Measurements from ENCODE around the gene WNK1. TPM values are rescaled to one million over a fixed set of nuclear protein-coding genes. Genes with fewer than 3 reads are reported as not detected.

WNK1 gene
- total and polyA plus RNA-seq, 2 of the 8 experiments (the other 6 are each of a cell fraction or from before 2014, with no cell fraction given), result 88.2 to 157 TPM

- Histone ChIP-seq H2BK15ac (ENCODE audit: low read length) (no peak overlapping the region), H3K4me3 (ENCODE audit: extremely low read depth in 1 of 4, insufficient read depth in 2 of 4, low read depth in 3 of 4, low read length in 4 of 4) (no peak overlapping the region), H4K8ac (ENCODE audit: extremely low read depth, insufficient read depth, low read length) (no peak overlapping the region), H3K56ac (replicated peaks; ENCODE audit: insufficient read length, low read depth, low read length) (no peak overlapping the region), H3K4ac (replicated peaks; ENCODE audit: insufficient read length, low read depth, low read length) (no peak overlapping the region), H3K27me3 (replicated peaks in 1 of 4; ENCODE audit: control insufficient read depth in 3 of 4, extremely low read depth in 1 of 4, insufficient read depth in 3 of 4, low read length in 3 of 4) (no peaks in the 10 kb centered on the region), H3K4me1 (replicated peaks in 1 of 4; ENCODE audit: control insufficient read depth in 3 of 4, insufficient read depth in 4 of 4, low read length in 3 of 4) (no peaks in the 10 kb centered on the region), H2BK5ac (ENCODE audit: low read depth, low read length) (no peak overlapping the region), H3K79me2 (ENCODE audit: control insufficient read depth in 1 of 2, insufficient read depth in 2 of 2, low read length in 2 of 2) (no peaks in the 10 kb centered on the region; a peak in 1 of 4 replicates), H3K23ac (ENCODE audit: insufficient read length) (no peak overlapping the region), H4K5ac (ENCODE audit: insufficient read length, low read depth, low read length) (no peak overlapping the region), H4K91ac (replicated peaks; ENCODE audit: insufficient read length, low read length) (no peak overlapping the region), H2AFZ (ENCODE audit: low read length) (no peak overlapping the region), H3K27ac (ENCODE audit: low read depth, low read length) (no peak overlapping the region), H3K9ac (replicated peaks in 1 of 4; ENCODE audit: extremely low read depth in 1 of 4, low read depth in 3 of 4, low read length in 3 of 4) (no peak overlapping the region), H3K4me2 (ENCODE audit: insufficient read depth in 1 of 2, low read depth in 2 of 2, low read length in 2 of 2) (no peak overlapping the region), H3K9me3 (ENCODE audit: insufficient read depth in 2 of 2, low read depth in 1 of 2, low read length in 1 of 2) (no peaks in the 10 kb centered on the region), H3K18ac (ENCODE audit: extremely low read depth, low read length) (no peak overlapping the region), H2AK5ac (ENCODE audit: low read depth, low read length) (no peak overlapping the region), H4K20me1 (replicated peaks in 1 of 2; ENCODE audit: control insufficient read depth in 1 of 2, insufficient read depth in 2 of 2, low read length in 2 of 2) (peaks cover 0 to 1% of the 10 kb centered on the region in 2 experiments), H2BK20ac (ENCODE audit: low read length) (no peak overlapping the region), H3K14ac (ENCODE audit: insufficient read length) (no peak overlapping the region), H2BK120ac (replicated peaks; ENCODE audit: low read depth, low read length) (no peak overlapping the region), H2BK12ac (ENCODE audit: low read depth, low read length) (no peak overlapping the region), H3K79me1 (ENCODE audit: low read depth, low read length) (no peaks in the 10 kb centered on the region), H3K23me2 (ENCODE audit: low read depth, low read length) (no peaks in the 10 kb centered on the region), H3K36me3 (ENCODE audit: control insufficient read depth in 2 of 4, insufficient read depth in 4 of 4, low read length in 3 of 4) (peaks cover 8 to 45% (median 21%) of the 10 kb centered on the region in 4 experiments; a peak in 6 of 8 replicates)
- FAIRE-seq (no peak), DNase-seq (ENCODE audit: low read depth in 1 of 2, low spot score in 2 of 2) (no peak)
- 98% methylated on average over 5 of the region's 5 CpGs; no CpG with 5 or more reads in 1 of the 2 experiments for WGBS, 2 experiments (ENCODE audit: extremely low coverage in 1 of 2, insufficient coverage in 1 of 2, insufficient read length in 1 of 2, insufficient replicate concordance in 2 of 2, low coverage in 1 of 2, low lambda C conversion rate in 2 of 2, missing lambda C conversion rate in 1 of 2)
- POLR2A ChIA-PET (ENCODE audit: partially characterized antibody), result no interaction called here
- CTCF ChIA-PET (ENCODE audit: partially characterized antibody), result no interaction called here
- TF ChIP-seq RXRA (IDR thresholded peaks at IDR 0.05; ENCODE audit: insufficient read depth, low read depth, low read length), result no peak
- no peak for TF ChIP-seq FOSL1 (IDR thresholded peaks at IDR 0.05; ENCODE audit: insufficient read depth, low read depth, low read length)
- no peak for TF ChIP-seq SAP30 (IDR thresholded peaks at IDR 0.05; ENCODE audit: insufficient read depth, insufficient replicate concordance, low read length)
- no peak for TF ChIP-seq TAF7 (optimal IDR thresholded peaks at IDR 0.05; ENCODE audit: borderline replicate concordance, low read depth, low read length)
- TF ChIP-seq SP1 (IDR thresholded peaks at IDR 0.05; ENCODE audit: low read depth, low read length), result no peak
- no peak for TF ChIP-seq TAF1 (IDR thresholded peaks at IDR 0.05; ENCODE audit: low read depth, low read length)
- no peak for TF ChIP-seq ASH2L (IDR thresholded peaks at IDR 0.05; ENCODE audit: low read length)
- TF ChIP-seq CBX8 (IDR thresholded peaks at IDR 0.05; ENCODE audit: borderline replicate concordance, low read depth, low read length), result no peak
- TF ChIP-seq KDM4A (IDR thresholded peaks at IDR 0.05; ENCODE audit: low read depth, low read length, severe bottlenecking), result no peak
- TF ChIP-seq BCL11A (IDR thresholded peaks at IDR 0.05; ENCODE audit: low read depth in 2 of 2, low read length in 2 of 2), result no peak
- TF ChIP-seq POU5F1 (IDR thresholded peaks at IDR 0.05; ENCODE audit: low read depth, low read length), result no peak
- TF ChIP-seq KDM5A (IDR thresholded peaks at IDR 0.05; ENCODE audit: low read length), result no peak
- no peak for TF ChIP-seq SRF (IDR thresholded peaks at IDR 0.05; ENCODE audit: low read depth, low read length)
- no peak for TF ChIP-seq SUZ12 (IDR thresholded peaks at IDR 0.05; ENCODE audit: low read length)
Measured at GRCh38 chr12:931060-931459, 178.7 kb downstream of the WNK1 start.

Measured in H1 (cell line).